A673 (cell line): ENCODE measurements around the gene IDH1. TPM values are rescaled to one million over a fixed set of nuclear protein-coding genes. Genes with fewer than 3 reads are reported as not detected.

Experiments used
- BruUV-seq: library from RNA; stranded (reverse); fragments of 400-500 nt; replicated peaks from 2 replicates; lab custom pipeline; 2021; lab: Mats Ljungman, UMichigan
- CTCF ChIA-PET: fragments of 300-600 bp; sonication (Branson Sonifier 250); formaldehyde crosslinking; loops from one replicate; lab custom pipeline; 2022; ENCODE audit warnings: antibody characterized with exemption; lab: Charles Lee
- POLR2A ChIA-PET: fragments of 300-600 bp; sonication (Branson Sonifier 250); formaldehyde crosslinking; loops from one replicate; lab custom pipeline; 2022; ENCODE audit warnings: antibody characterized with exemption; ENCODE audit not compliant: low non-redundant PET; lab: Charles Lee
- DNase-seq: peaks from one replicate; pipeline ENCODE4 v3.0.0-alpha.2; 2015; ENCODE audit warnings: low spot score
- H3K27ac ChIP-seq: fragments of 200-600 bp; sonication (generic); 2 replicates; pipeline ENCODE4 v1.5.1; 2016; ENCODE audit warnings: mixed run types, low read depth, mild to moderate bottlenecking, mixed read lengths, antibody characterized with exemption, low read length; ENCODE audit not compliant: poor library complexity, severe bottlenecking
- H3K27me3 ChIP-seq: fragments of 200-600 bp; sonication (generic); replicated peaks from 2 replicates; pipeline ENCODE4 v1.6.1; 2017; ENCODE audit warnings: mixed run types, low read depth, mild to moderate bottlenecking, mixed read lengths, antibody characterized with exemption, low read length; ENCODE audit not compliant: insufficient read depth, poor library complexity
- H3K36me3 ChIP-seq: fragments of 200-600 bp; sonication (generic); 2 replicates; pipeline ENCODE4 v1.6.1; 2016; ENCODE audit warnings: mixed run types, mild to moderate bottlenecking, mixed read lengths, antibody characterized with exemption, low read length; ENCODE audit not compliant: insufficient read depth, poor library complexity, severe bottlenecking
- H3K4me1 ChIP-seq: fragments of 200-600 bp; sonication (generic); 2 replicates; pipeline ENCODE4 v1.6.1; 2017; ENCODE audit warnings: mixed run types, mild to moderate bottlenecking, mixed read lengths, antibody characterized with exemption, low read length; ENCODE audit not compliant: insufficient read depth, poor library complexity, severe bottlenecking
- H3K4me3 ChIP-seq: fragments of 200-600 bp; sonication (generic); 2 replicates; pipeline ENCODE4 v1.5.1; 2016; ENCODE audit warnings: low read depth, mixed run types, mild to moderate bottlenecking, mixed read lengths, low read length; ENCODE audit not compliant: poor library complexity, severe bottlenecking
- H3K9me3 ChIP-seq: fragments of 200-600 bp; sonication (generic); 2 replicates; pipeline ENCODE4 v1.6.1; 2016; ENCODE audit warnings: mixed run types, low read depth, mild to moderate bottlenecking, mixed read lengths, antibody characterized with exemption, low read length; ENCODE audit not compliant: poor library complexity, severe bottlenecking
- EZH2 ChIP-seq: fragments of 200-600 bp; sonication (generic); IDR thresholded peaks from 2 replicates; pipeline ENCODE4 v1.6.1; 2017; ENCODE audit warnings: borderline replicate concordance, low read depth, mild to moderate bottlenecking, mixed read lengths, antibody characterized with exemption, low read length; ENCODE audit not compliant: poor library complexity, severe bottlenecking
- intact Hi-C: fragments of 100-400 bp; cut with micrococcal nuclease; formaldehyde crosslinking; loops from one replicate; pipeline ENCODE4 v1.10.0; 2022; ENCODE audit not compliant: unreplicated experiment
- total RNA-seq: library from RNA; stranded (reverse); gene quantifications from 2 replicates; pipeline ENCODE4 v1.2.3, GENCODE V29; 2021
- TF ChIP-seq, protein P1 (sequence below): fragments of 300-800, 200-600 bp; sonication (generic); conservative IDR thresholded peaks from 2 replicates; pipeline ENCODE4 v1.5.1; 2017; ENCODE audit warnings: low read depth, mild to moderate bottlenecking, antibody characterized with exemption, low read length, moderate library complexity, mixed read lengths

IDH1 gene
- total RNA-seq, 1 experiment from 2014 or later = 191 TPM

DNA sequence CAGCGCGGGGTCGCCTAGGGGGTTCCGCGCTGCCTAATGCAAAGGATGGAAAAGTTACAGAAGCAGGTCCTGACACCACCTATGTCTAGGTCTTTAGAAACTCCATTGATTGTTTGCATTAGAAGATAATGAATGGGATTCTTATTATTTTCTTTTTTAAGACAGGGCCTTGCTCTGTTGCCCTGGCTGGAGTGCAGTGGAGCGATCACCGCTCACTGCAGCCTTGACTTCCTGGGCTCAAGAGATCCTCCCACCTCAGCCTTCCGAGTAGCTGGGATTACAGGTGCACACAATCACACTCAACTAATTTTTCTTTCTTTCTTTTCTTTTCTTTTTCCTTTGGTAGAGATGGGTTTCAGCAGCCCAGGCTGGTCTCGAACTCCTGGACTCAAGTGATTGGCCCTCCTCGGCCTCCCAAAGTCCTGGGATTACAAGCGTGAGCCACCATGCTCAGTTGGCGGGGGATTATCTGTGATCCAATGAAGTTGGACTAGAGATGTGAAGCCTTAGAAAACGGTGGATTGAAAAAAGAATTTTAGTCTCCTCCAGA lies 761 bp upstream of the IDH1 start:
- ChIA-PET CTCF (interaction anchor here (0.6 to 1.4 kb wide), 4 partner anchors 10 to 1915 kb away, joined by 3 to 10 read pairs (median 6); partner anchors contain the start of gene PIKFYVE), POLR2A (no interaction called here)
- intact Hi-C loops = loop anchor here (10.0 kb wide), 1 partner anchor 511 kb away; no protein-coding TSS in a partner anchor
- peaks cover 30% of the 10 kb centered on the region for H3K36me3 ChIP-seq
- DNase-seq = no peak
- H3K27me3 ChIP-seq = no peaks in the 10 kb centered on the region
- no peaks in the 10 kb centered on the region for H3K9me3 ChIP-seq
- H3K4me1 ChIP-seq = peaks cover 10% of the 10 kb centered on the region
- peak overlapping the region; percentile 100 for H3K4me3 ChIP-seq
- no TSS peak for BruUV-seq
- no peak for TF ChIP-seq EZH2
- TF ChIP-seq, protein P1, sequence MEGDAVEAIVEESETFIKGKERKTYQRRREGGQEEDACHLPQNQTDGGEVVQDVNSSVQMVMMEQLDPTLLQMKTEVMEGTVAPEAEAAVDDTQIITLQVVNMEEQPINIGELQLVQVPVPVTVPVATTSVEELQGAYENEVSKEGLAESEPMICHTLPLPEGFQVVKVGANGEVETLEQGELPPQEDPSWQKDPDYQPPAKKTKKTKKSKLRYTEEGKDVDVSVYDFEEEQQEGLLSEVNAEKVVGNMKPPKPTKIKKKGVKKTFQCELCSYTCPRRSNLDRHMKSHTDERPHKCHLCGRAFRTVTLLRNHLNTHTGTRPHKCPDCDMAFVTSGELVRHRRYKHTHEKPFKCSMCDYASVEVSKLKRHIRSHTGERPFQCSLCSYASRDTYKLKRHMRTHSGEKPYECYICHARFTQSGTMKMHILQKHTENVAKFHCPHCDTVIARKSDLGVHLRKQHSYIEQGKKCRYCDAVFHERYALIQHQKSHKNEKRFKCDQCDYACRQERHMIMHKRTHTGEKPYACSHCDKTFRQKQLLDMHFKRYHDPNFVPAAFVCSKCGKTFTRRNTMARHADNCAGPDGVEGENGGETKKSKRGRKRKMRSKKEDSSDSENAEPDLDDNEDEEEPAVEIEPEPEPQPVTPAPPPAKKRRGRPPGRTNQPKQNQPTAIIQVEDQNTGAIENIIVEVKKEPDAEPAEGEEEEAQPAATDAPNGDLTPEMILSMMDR = no peak
- H3K27ac ChIP-seq = peak overlapping the region; percentile 84

DNA sequence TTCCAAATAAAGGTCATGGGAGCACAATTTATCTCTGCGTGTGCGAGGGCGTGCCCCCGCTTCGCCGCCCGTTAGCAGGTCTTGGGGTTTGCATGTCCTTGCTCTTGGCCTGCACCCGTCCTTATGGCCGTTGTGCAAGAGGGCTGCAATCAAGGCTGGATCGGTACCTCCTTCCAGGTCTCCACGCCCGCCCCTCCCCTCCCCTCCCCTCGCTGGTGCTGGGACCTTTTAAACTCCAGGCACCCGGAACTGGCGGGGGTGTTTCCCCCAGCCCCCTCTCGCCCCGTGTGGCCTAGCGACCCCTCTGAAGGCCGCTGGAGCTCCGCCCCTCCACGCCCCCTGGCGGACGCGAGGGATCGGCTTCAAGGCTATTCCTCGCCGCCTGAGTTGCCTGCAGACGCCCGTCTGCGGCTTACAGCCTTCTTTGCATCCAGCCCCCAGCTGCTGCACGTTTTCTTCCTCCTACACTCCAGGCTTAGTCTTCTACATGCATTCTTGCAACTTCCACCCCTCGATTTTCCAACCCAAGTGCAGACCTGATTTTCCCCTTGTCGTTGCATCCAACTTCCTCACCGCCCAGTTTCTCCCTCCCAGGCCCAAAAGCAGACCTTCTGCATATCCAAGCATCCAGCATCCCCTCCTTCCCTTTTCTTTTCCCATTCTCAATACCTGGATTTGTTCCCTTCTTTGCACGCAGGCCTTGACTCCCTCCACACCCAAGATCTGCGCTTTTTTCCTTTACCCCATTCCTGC lies 577 bp downstream of the IDH1 start:
- Histone ChIP-seq H3K4me3 (peak overlapping the region; percentile 100), H3K27me3 (no peaks in the 10 kb centered on the region), H3K27ac (peak overlapping the region; percentile 84), H3K36me3 (peaks cover 43% of the 10 kb centered on the region), H3K4me1 (peaks cover 10% of the 10 kb centered on the region), H3K9me3 (no peaks in the 10 kb centered on the region)
- intact Hi-C loops = loop anchor here (1.0 to 10.0 kb wide), 2 partner anchors 79 to 509 kb away; no protein-coding TSS in a partner anchor
- TF ChIP-seq, protein P1 = peak; percentile 85
- no peak for TF ChIP-seq EZH2
- peak; percentile 87 for DNase-seq
- BruUV-seq = no TSS peak
- CTCF ChIA-PET = interaction anchor here (0.6 to 1.4 kb wide), 7 partner anchors 12 to 941 kb away, joined by 3 to 8 read pairs (median 3); partner anchors contain the start of gene PIKFYVE
- POLR2A ChIA-PET = no interaction called here

DNA sequence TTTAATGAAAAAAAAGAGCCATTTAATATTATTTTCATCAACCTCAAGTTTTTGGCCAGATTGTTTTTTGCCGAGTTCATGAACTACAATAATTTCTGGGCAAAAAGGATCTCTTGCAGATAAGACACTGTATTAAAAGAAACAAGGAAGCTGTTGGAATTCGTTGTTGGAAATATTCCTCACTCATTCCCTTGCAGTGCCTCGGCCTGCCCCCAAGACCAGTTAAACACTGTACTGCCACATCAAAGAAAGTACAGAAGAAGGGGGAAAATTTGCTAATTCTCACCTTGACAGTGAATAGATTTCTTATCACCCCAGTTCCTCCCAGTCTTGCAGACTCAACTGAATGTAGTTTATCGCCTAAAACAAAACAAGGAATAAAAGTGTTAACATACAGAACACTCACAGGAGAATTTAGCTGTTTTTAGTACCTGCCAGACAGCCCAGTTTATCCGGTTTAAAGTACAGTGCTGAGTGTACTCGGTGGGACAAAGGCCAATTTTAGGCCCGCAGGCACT lies 1.2 kb downstream of the IDH1 start:
- CTCF ChIA-PET = interaction anchor here (0.7 to 0.8 kb wide), 2 partner anchors 13 to 152 kb away, joined by 3 to 5 read pairs; partner anchors contain the start of gene PIKFYVE
- Histone ChIP-seq H3K36me3 (peaks cover 50% of the 10 kb centered on the region), H3K4me1 (peaks cover 10% of the 10 kb centered on the region), H3K4me3 (peak overlapping the region; percentile 100), H3K9me3 (no peaks in the 10 kb centered on the region), H3K27me3 (no peaks in the 10 kb centered on the region), H3K27ac (peak overlapping the region; percentile 84)
- POLR2A ChIA-PET = no interaction called here
- intact Hi-C loops = loop anchor here (1.0 to 10.0 kb wide), 2 partner anchors 78 to 509 kb away; no protein-coding TSS in a partner anchor
- BruUV-seq = TSS peak; percentile 35
- no peak for DNase-seq
- TF ChIP-seq EZH2 = no peak
- TF ChIP-seq, protein P1 = no peak
